HepG2 (cell line): ENCODE results near the gene TMEM235. TPM values are rescaled to one million over a fixed set of nuclear protein-coding genes. Genes with fewer than 3 reads are reported as not detected.
A peak's percentile ranks its signal among the peaks of the same experiment; 100 is the strongest.

Experiments used
- AKAP8 ChIP-seq: sonication (generic); formaldehyde crosslinking; IDR thresholded peaks from 2 replicates; pipeline ENCODE4 v1.5.1; 2020; ENCODE audit warnings: mild to moderate bottlenecking, missing genetic modification reagents
- CHD4 ChIP-seq: fragments of 200-600 bp; sonication (generic); IDR thresholded peaks from 2 replicates; pipeline ENCODE4 v1.7.0; 2017; ENCODE audit warnings: mild to moderate bottlenecking, low read length, borderline replicate concordance
- ETV6 ChIP-seq: sonication (generic); formaldehyde crosslinking; conservative IDR thresholded peaks from 2 replicates; pipeline ENCODE4 v1.4.0; 2020; ENCODE audit warnings: missing genetic modification reagents
- FOXO1 ChIP-seq: sonication (generic); formaldehyde crosslinking; IDR thresholded peaks from 2 replicates; pipeline ENCODE4 v1.4.0; 2020; ENCODE audit warnings: missing genetic modification reagents
- ISL2 ChIP-seq: sonication (generic); formaldehyde crosslinking; IDR thresholded peaks from 2 replicates; pipeline ENCODE4 v1.5.0; 2020; ENCODE audit warnings: missing genetic modification reagents
- MED1 ChIP-seq: sonication (generic); formaldehyde crosslinking; IDR thresholded peaks from 2 replicates; pipeline ENCODE4 v1.4.0; 2020; ENCODE audit warnings: missing genetic modification reagents
- PAWR ChIP-seq: sonication (generic); formaldehyde crosslinking; IDR thresholded peaks from 2 replicates; pipeline ENCODE4 v1.4.0; 2020; ENCODE audit warnings: missing genetic modification reagents, mild to moderate bottlenecking, borderline replicate concordance
- RNF2 ChIP-seq: fragments of 450-650 bp; conservative IDR thresholded peaks from 2 replicates; pipeline ENCODE4 v1.6.1; 2016; ENCODE audit warnings: low read depth
- SOX6 ChIP-seq, 2 experiments: fragments of 450-650 bp in 1 of 2; sonication (generic) in 1 of 2; formaldehyde crosslinking in 1 of 2; IDR thresholded peaks; 2 replicates each; pipeline versions ENCODE4 v1.4.0 to v1.6.1; 2017 to 2020; ENCODE audit warnings: antibody characterized with exemption in 1 of 2, mild to moderate bottlenecking in 1 of 2, missing genetic modification reagents in 1 of 2
- SP2 ChIP-seq: sonication (generic); formaldehyde crosslinking; IDR thresholded peaks from 2 replicates; pipeline ENCODE4 v1.5.1; 2020; ENCODE audit warnings: mild to moderate bottlenecking, missing genetic modification reagents
- ZKSCAN8 ChIP-seq: IDR thresholded peaks from 2 replicates; pipeline ENCODE4 v1.6.1; 2016; ENCODE audit warnings: borderline replicate concordance, missing genetic modification reagents, missing compliant biosample characterization
- ZNF333 ChIP-seq: sonication (generic); formaldehyde crosslinking; IDR thresholded peaks from 2 replicates; pipeline ENCODE4 v1.4.0; 2020; ENCODE audit warnings: mild to moderate bottlenecking, missing genetic modification reagents, borderline replicate concordance
- ZNF713 ChIP-seq: sonication (generic); formaldehyde crosslinking; IDR thresholded peaks from 2 replicates; pipeline ENCODE4 v1.4.0; 2020; ENCODE audit warnings: mild to moderate bottlenecking, missing genetic modification reagents
- ZNF737 ChIP-seq: sonication (generic); formaldehyde crosslinking; IDR thresholded peaks from 2 replicates; pipeline ENCODE4 v1.5.0; 2020; ENCODE audit warnings: missing genetic modification reagents, mild to moderate bottlenecking, borderline replicate concordance
- polyA plus RNA-seq, 8 experiments: library from polyadenylated mRNA; depleted of rRNA in 3 of 8; stranded (reverse) in 7 of 8; unstranded in 1 of 8; fragments of >200 nt; fragmentation: Illumina TruSeq in 4 of 8; extraction: Trizol in 4 of 8; gene quantifications; 2 replicates each; pipeline versions ENCODE4 v1.2.1 to v1.2.3, GENCODE V29; 2011 to 2016; ENCODE audit warnings: low read depth in 4 of 8, missing spikeins in 1 of 8, mixed read lengths in 1 of 8; ENCODE audit not compliant: insufficient read depth in 1 of 8
- total RNA-seq, 5 experiments: library from RNA; depleted of rRNA; stranded (reverse); fragments of >200 nt; fragmentation: Illumina TruSeq; extraction: Trizol; gene quantifications; 2 replicates each; pipeline ENCODE4 v1.2.3, GENCODE V29; 2016; ENCODE audit warnings: low read depth in 1 of 5
- TF ChIP-seq, protein P1 (sequence below): IDR thresholded peaks from 2 replicates; pipeline ENCODE4 v1.6.1; 2016; ENCODE audit warnings: low read depth
- TF ChIP-seq, protein P2 (sequence below): sonication (generic); formaldehyde crosslinking; IDR thresholded peaks from 2 replicates; pipeline ENCODE4 v1.5.0; 2020; ENCODE audit warnings: mild to moderate bottlenecking, missing genetic modification reagents, borderline replicate concordance
- TF ChIP-seq, protein P3 (sequence below): sonication (generic); formaldehyde crosslinking; IDR thresholded peaks from 2 replicates; pipeline ENCODE4 v1.8.1; 2022; ENCODE audit warnings: mild to moderate bottlenecking, missing genetic modification reagents
- TF ChIP-seq, protein P4 (sequence below): IDR thresholded peaks from 2 replicates; pipeline ENCODE4 v1.6.1; 2016
- TF ChIP-seq, protein P5 (sequence below): sonication (generic); formaldehyde crosslinking; IDR thresholded peaks from 2 replicates; pipeline ENCODE4 v1.4.0; 2020; ENCODE audit warnings: missing genetic modification reagents, borderline replicate concordance

TMEM235 gene
- total and polyA plus RNA-seq, 2 of the 13 experiments (the other 11 are each of a cell fraction or from before 2014, with no cell fraction given), result not detected

DNA sequence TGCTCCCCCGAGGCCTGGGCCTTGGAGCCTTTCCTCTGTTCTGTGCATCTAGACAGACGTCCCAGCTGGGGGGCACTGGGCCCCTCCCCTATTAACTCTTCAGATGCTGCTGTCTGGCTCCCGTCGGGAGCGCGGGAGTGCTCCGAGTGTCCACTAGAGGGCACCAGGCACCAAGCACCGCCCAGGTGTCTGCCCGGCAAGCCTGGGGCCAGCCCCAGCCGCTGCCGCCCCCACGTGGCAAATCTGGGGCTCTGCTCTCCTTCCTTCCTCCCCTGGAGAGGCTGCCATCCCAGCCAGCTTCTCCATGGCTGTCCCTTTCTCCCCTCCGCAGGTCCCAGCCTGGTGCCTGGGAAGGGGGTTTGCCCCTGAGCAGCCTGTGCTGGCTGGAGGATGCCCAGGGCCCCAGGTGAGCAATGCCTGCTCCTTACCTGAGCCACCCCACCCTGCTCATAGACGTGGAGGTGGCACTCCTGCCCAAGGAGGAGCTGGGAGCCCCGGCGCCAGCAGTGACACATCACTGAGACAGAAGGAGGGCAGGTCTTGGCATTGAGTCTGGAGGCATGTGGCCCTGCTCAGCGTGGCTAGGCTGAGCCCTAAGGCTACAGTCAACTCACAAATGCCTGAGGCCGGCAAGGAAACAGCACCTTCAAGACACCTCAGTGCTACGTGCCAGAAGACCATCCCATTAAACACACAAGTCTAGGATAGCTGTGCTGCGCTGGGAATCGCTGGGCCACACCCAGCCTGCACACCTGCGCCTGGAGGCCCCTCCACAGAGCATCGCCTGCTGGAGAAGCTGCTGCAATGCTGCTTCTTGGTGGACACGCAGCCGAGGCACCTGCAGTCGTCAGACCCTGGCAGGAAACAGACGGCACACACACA lies 19.7 kb downstream of the TMEM235 start (continued):
- no peak for TF ChIP-seq CHD4
- TF ChIP-seq, protein P1, sequence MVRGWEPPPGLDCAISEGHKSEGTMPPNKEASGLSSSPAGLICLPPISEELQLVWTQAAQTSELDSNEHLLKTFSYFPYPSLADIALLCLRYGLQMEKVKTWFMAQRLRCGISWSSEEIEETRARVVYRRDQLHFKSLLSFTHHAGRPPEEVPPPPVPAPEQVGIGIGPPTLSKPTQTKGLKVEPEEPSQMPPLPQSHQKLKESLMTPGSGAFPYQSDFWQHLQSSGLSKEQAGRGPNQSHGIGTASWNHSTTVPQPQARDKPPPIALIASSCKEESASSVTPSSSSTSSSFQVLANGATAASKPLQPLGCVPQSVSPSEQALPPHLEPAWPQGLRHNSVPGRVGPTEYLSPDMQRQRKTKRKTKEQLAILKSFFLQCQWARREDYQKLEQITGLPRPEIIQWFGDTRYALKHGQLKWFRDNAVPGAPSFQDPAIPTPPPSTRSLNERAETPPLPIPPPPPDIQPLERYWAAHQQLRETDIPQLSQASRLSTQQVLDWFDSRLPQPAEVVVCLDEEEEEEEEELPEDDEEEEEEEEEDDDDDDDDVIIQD (CRISPR knock-in tag), result 0 out of 2 replicates have a peak, but pooled peaks have one; percentile 48
- peak; percentile 73; the same call in 1 of the 2 replicates for TF ChIP-seq ZKSCAN8
- TF ChIP-seq ZNF333 (CRISPR knock-in tag), result no peak
- TF ChIP-seq, protein P2, sequence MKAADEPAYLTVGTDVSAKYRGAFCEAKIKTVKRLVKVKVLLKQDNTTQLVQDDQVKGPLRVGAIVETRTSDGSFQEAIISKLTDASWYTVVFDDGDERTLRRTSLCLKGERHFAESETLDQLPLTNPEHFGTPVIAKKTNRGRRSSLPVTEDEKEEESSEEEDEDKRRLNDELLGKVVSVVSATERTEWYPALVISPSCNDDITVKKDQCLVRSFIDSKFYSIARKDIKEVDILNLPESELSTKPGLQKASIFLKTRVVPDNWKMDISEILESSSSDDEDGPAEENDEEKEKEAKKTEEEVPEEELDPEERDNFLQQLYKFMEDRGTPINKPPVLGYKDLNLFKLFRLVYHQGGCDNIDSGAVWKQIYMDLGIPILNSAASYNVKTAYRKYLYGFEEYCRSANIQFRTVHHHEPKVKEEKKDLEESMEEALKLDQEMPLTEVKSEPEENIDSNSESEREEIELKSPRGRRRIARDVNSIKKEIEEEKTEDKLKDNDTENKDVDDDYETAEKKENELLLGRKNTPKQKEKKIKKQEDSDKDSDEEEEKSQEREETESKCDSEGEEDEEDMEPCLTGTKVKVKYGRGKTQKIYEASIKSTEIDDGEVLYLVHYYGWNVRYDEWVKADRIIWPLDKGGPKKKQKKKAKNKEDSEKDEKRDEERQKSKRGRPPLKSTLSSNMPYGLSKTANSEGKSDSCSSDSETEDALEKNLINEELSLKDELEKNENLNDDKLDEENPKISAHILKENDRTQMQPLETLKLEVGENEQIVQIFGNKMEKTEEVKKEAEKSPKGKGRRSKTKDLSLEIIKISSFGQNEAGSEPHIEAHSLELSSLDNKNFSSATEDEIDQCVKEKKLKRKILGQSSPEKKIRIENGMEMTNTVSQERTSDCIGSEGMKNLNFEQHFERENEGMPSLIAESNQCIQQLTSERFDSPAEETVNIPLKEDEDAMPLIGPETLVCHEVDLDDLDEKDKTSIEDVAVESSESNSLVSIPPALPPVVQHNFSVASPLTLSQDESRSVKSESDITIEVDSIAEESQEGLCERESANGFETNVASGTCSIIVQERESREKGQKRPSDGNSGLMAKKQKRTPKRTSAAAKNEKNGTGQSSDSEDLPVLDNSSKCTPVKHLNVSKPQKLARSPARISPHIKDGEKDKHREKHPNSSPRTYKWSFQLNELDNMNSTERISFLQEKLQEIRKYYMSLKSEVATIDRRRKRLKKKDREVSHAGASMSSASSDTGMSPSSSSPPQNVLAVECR, result peak; percentile 54; the same call in 1 of the 2 replicates
- peak; percentile 78 for TF ChIP-seq ETV6 (CRISPR knock-in tag)
- no peak for TF ChIP-seq ZNF737 (CRISPR knock-in tag)
- TF ChIP-seq RNF2, result no peak
- peak; percentile 60 for TF ChIP-seq MED1 (CRISPR knock-in tag)
- TF ChIP-seq, protein P3, sequence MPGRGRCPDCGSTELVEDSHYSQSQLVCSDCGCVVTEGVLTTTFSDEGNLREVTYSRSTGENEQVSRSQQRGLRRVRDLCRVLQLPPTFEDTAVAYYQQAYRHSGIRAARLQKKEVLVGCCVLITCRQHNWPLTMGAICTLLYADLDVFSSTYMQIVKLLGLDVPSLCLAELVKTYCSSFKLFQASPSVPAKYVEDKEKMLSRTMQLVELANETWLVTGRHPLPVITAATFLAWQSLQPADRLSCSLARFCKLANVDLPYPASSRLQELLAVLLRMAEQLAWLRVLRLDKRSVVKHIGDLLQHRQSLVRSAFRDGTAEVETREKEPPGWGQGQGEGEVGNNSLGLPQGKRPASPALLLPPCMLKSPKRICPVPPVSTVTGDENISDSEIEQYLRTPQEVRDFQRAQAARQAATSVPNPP (CRISPR knock-in tag), result no peak
- TF ChIP-seq, protein P4, sequence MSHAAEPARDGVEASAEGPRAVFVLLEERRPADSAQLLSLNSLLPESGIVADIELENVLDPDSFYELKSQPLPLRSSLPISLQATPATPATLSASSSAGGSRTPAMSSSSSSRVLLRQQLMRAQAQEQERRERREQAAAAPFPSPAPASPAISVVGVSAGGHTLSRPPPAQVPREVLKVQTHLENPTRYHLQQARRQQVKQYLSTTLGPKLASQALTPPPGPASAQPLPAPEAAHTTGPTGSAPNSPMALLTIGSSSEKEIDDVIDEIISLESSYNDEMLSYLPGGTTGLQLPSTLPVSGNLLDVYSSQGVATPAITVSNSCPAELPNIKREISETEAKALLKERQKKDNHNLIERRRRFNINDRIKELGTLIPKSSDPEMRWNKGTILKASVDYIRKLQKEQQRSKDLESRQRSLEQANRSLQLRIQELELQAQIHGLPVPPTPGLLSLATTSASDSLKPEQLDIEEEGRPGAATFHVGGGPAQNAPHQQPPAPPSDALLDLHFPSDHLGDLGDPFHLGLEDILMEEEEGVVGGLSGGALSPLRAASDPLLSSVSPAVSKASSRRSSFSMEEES, result peak; percentile 64; the same call in 1 of the 2 replicates
- no peak for TF ChIP-seq ZNF713 (CRISPR knock-in tag)
- peak; percentile 62 for TF ChIP-seq FOXO1
- no peak for TF ChIP-seq SOX6 (IDR thresholded peaks at IDR 0.05)
- peak; percentile 63; the same call in 1 of the 2 replicates for TF ChIP-seq SOX6 (CRISPR knock-in tag; IDR thresholded peaks at IDR 0.05)
- no peak for TF ChIP-seq PAWR
- peak; percentile 49; the same call in 1 of the 2 replicates for TF ChIP-seq ISL2
- TF ChIP-seq, protein P5, sequence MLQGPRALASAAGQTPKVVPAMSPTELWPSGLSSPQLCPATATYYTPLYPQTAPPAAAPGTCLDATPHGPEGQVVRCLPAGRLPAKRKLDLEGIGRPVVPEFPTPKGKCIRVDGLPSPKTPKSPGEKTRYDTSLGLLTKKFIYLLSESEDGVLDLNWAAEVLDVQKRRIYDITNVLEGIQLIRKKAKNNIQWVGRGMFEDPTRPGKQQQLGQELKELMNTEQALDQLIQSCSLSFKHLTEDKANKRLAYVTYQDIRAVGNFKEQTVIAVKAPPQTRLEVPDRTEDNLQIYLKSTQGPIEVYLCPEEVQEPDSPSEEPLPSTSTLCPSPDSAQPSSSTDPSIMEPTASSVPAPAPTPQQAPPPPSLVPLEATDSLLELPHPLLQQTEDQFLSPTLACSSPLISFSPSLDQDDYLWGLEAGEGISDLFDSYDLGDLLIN (CRISPR knock-in tag), result no peak
- TF ChIP-seq AKAP8 (CRISPR knock-in tag), result 0 out of 2 replicates have a peak, but pooled peaks have one; percentile 26
- no peak; the same call in 1 of the 2 replicates for TF ChIP-seq SP2 (CRISPR knock-in tag)
